HG03565 (cell line): Measurements from ENCODE around the gene MRPL55.
"Not testable (repeated sequence)": the region's sequence is repeated elsewhere in the genome, so short reads cannot be mapped to it uniquely, and the experiment has no call there.

Experiments
- ATAC-seq: cut with Tn5 transposase; IDR thresholded peaks from one replicate; pipeline ENCODE4 v1.9.1; 2021; ENCODE audit warnings: mild to moderate bottlenecking, moderate library complexity; ENCODE audit not compliant: unreplicated experiment

The MRPL55 gene

DNA sequence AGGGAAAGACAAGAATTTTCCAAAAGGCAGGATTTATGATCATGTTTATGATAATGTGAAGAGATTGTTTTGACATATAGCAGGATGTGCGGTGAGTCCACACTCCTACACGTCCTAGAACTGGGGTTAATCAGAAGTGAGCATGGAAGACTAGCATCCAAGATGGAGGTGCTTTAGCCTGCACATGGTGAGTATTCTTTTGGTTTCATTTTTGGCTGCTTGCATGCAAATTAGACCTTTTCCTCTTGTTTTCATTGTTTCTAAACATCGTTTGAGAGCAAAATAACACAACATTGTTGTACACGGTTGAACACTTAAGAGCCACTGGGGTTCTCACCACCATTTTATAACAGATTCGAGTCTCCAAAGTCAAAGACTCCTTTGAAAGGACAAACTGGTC, 16.1 kb upstream of the MRPL55 start:
- no peak for ATAC-seq

DNA sequence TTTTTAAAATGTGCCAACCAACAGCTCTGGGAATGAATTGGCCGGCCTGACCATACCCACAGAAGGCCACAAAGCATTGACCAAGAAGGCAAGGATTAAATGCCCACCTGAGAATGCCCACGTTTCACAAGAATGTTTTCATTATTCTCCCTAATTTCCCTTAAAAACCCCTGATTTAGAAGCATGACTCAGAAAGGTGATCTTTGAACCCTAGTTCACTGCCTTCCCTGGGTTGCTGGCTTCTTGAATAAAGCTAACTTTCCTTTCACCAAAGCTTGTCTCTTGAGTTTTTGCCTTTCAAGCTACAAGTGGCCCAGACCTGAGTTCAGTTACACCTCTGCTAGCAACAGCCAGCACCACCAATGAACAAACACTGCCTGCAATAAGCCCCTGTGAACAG, 14.4 kb upstream of the MRPL55 start:
- no peak for ATAC-seq

GRCh38 chr1:228122921-228123441, 13.9 kb upstream of the MRPL55 start:
- no peak for ATAC-seq

DNA sequence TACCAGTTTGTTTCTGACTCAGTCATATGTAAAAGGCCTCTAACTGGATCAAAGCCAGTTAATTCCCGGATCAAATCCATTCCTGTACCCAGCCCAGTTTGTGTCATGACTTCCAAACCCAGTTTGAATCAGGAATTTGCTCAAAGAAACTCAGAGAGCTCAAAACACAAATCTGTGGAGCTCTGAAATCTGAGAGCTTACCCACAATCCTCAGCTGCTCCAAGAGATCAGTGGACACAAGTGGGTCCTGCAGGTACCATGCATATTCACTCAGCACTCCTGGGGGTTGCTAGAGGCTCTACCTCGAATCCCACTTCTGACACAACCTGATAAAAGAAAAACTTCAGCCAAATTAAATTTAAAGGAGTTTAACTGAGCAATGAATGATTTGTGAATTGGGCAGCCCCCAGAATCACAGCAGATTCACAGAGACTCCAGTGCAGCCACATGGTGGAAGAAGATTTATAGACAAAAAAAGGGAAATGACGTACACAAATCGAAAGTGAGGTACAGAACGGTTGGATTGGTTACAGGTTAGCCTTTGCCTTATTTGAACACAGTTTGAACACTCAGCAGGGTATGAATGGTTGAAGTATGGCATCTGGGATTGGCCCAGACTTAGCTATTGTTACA, 11.9 kb upstream of the MRPL55 start:
- no peak for ATAC-seq

DNA sequence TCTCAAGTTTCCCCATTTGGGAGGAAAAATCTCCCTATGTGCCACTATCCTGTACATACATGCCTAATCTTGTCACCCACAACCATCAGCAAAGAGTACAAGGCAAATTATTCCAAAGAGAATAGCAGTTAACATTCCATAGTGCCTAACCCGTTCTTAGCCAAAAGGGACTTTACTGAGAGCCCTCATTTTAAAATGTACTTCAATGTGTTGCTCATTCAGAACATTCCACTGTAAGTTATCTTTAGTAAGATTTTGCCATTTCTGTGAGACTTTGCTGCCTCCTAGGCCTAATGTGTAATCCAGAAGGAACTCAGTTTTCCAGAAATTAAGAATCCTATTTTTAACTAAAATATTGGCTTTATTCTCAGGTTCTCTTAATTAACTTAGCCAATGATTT, 11.3 kb upstream of the MRPL55 start:
- no peak for ATAC-seq

DNA sequence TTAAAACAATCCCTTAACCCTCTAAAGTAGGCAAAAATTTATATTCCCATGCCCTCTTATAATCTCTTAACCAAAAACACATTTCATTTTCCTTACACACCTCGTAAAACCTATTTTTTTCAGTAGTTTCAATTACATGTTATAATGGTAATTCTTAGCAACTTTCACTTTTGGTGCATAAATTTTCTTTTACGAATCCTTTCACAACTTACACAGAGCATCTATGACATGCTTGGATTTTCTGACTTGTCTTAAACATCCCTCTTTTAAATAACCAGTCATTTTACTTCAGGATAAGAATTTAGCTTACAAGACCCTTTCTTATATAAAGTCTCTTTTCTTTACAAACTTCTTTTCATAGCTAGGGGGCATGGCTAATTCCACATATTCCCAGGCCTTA, 8.9 kb upstream of the MRPL55 start:
- no peak for ATAC-seq

DNA sequence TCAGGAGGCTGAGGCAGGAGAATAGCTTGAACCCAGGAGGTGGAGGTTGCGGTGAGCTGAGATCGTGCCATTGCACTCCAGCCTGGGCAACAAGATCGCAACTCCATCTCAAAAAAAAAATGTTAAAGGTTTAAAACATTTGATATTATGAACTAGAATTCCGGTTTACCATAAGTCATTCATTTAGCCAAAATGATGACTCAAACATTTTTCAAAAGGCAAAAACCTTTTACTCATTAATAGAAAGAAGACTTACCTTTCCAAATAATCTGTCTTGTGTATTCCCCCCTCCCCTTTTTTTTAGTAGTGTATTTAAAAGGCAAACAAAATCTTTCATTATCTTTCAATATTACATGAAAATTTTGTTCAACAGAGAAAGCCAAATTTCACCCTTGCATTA, 8.2 kb upstream of the MRPL55 start:
- no peak for ATAC-seq

DNA sequence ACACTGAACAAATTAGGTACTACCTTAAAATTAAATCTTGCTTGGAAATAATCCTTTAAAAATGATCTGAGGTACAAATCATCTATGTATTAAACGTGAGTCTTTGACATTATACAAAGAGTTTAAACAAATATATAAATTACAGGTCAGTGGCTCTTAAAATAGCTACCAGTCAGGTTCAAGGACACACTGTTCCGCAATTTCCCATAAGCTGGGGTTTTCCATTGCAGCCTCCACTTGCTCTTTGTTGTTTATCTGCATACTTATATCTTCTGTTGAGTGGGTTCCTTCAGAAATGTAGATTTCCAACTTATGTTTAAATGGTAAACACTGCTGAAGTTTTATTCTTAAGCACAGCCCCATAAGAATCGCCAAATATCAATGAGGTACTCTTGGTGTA, 5.7 kb upstream of the MRPL55 start:
- no peak for ATAC-seq

GRCh38 chr1:228112617-228113016, 3.5 kb upstream of the MRPL55 start:
- ATAC-seq, result no peak

GRCh38 chr1:228112167-228112566, 3.1 kb upstream of the MRPL55 start:
- no peak for ATAC-seq

GRCh38 chr1:228111315-228111714, 2.2 kb upstream of the MRPL55 start:
- not testable (repeated sequence) for ATAC-seq

DNA sequence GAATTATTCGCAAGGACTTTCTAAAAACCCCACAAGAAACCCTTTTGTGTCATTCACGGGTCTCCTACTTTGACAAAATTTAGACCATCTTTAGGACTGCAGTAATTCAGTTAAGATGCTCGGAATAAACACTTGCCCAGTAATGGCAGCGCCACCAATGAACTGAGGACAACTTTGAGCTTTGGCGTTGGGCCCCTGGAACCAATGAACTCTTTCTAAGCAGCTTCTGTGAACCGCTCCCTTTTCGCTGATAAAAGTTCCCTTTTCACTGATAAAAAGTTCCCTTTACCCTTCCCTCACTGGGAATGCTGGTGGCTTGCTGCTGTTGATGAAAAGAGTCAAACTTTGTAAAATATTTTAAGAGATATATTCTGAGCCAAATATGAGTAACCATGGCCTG, 1.5 kb upstream of the MRPL55 start:
- ATAC-seq, result no peak

GRCh38 chr1:228109962-228110488, 926 bp upstream of the MRPL55 start:
- no peak for ATAC-seq

DNA sequence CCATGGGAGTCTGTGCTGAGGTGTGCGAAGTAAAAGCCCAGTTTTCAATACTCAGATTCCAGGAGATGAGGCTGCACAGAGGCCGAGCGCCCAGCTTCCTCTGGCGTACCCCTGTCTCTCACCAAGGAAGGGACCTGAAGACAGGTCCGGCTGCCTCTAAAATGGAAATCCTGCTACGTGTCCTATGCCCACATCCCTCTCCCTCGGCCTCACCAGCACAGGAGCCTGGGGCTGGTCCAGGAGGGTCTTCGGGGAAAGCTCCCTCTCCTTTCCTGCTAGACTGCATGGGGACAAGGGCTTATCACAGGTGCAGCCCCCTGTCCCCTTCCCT, 392 bp downstream of the MRPL55 start:
- ATAC-seq, result no peak

- ATAC-seq, result no peak
Measured at GRCh38 chr1:228108055-228108690, 926 bp downstream of the MRPL55 start.

DNA sequence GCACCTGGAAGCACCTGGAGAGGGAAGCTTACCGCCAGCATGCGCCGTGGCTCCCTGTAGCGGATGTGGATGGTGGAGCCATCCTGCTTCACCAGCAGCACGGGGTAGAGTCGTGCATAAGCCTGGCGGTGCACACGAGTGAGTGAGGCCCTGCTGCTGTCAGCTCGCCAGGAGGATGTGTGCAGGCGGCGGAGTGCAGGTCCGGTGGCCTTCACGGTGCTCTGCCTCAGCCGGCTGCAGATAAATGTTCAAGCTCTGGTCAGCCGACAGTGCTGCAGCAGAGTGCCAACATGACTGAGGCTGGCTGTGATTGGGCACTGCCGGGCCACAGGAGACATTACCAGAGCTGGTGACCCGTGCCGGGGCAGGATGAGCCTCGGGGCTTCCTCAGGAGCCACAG, 1.5 kb downstream of the MRPL55 start:
- ATAC-seq, result no peak

- no peak for ATAC-seq
Measured at GRCh38 chr1:228106800-228107054, 2.4 kb downstream of the MRPL55 start.

GRCh38 chr1:228105996-228106799, 2.9 kb downstream of the MRPL55 start:
- ATAC-seq, result no peak

- no peak for ATAC-seq
Measured at GRCh38 chr1:228105270-228105995, 3.7 kb downstream of the MRPL55 start.

DNA sequence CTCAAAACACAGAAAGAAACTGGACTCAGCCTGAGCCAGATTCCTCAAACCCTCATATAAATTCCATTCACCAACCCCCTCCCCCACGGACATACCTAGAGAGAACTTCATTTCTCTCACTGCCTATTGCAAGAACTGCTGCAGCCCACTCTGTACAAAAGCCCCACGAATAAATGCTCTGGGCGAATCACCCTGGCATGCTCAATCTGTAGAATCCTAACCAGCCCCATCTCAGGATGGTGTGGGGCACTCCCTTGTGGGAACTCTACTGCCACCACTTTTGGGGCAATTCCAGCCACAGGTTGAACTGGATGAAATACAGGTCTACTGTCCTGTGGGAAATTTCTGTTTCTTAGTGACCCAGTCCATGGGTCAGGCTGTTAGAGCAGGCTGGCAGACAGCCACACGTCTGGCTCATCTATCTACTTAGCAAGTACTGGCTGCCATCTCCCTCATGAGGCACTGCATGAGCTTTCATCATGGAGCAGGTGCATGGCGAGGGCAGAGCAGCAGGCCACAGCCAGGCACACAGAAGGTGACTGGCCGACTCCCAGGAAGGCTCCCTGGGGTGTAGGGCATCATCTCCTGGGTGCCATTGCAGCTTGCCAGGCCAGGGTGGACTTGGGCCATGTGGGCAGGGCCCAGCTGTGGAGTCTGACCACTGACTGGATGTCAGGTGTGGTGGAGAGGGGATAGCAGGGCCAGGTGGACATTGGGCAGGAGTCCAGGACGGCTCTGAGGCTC, 4.4 kb downstream of the MRPL55 start:
- ATAC-seq, result no peak
